NCI-H446 treated with DMSO at 0.1 percent for 48 hours (cell line): ENCODE data around the gene CAMK2G.

ENCODE experiments used
- DNase-seq: peaks from one replicate; lab custom pipeline; 2025; lab: John Stamatoyannopoulos, UW

The CAMK2G gene

GRCh38 chr10:73879296-73880173, 5.2 kb upstream of the CAMK2G start:
- DNase-seq: no peak

- DNase-seq: no peak
These were observed 4.0 kb upstream of the CAMK2G start for GRCh38 chr10:73878365-73878764.

DNA sequence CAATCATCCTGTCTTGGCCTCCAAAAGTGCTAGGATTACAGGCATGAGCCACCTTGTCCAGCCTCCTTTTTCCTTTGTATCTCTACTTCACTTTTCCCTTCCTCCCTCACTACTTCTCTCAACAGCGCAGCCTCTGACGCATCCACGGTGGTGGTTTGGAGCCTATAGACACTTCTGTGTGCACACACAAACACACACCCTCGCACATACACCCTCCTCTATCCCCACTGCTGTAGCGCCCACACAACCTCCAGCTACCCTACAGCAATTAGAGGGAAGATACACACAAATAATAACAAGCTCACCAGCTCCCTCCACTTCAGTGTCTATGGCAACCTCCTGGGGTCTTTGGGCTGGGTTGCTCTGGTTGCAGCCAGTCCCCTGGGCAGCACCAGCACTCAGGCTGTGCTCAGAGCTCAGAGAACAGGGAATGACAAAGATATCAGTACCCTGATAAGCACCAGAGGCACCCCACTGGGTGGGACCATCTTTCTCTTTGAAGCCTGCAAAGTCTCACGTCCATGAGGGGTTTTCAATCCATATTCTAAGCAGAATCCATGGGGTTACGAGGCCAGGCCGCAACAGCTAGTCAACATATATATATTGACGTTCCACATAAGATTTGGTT, 3.3 kb upstream of the CAMK2G start:
- DNase-seq: no peak

DNA sequence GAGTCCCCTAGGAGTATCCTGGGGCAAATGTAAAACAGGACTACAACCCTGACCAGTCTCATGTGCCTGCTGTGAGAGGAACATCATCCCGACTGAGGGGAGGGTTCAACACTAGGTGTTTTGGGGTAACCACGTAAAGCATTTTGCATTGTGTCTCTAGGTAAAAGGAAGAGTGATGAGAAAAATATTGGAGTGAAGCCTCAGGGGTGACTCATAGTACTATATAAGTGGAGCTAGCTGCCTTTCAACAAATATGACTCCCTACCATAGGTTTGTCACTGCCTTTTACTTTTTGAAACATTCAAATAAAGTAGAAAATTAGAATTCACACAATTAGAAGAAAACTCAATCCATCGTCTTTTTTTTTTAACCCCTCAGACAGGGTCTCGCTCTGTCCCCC, 2.6 kb upstream of the CAMK2G start:
- no peak for DNase-seq

- no peak for DNase-seq
These were observed 2.2 kb upstream of the CAMK2G start for GRCh38 chr10:73876566-73876965.

DNA sequence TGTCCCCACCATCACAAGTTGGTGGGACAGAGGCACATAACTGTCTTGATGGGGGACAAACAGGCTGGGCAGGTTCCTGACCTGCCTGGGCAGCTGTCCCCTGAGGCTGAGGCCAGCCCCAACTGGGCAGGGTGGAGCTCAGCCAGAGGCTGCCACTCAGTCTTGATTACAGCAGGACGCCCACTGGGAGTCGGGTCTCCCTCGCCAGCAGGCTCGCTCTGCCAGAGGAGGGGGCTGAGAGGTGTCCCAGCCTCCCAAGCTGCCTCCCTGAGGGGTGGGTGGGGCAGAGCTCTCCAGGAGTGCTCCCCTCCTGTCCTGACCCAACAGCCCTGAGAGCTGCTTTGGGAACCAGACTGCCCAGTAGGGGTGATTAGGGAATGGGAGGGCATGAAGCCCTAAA, 1.8 kb upstream of the CAMK2G start:
- no peak for DNase-seq

DNA sequence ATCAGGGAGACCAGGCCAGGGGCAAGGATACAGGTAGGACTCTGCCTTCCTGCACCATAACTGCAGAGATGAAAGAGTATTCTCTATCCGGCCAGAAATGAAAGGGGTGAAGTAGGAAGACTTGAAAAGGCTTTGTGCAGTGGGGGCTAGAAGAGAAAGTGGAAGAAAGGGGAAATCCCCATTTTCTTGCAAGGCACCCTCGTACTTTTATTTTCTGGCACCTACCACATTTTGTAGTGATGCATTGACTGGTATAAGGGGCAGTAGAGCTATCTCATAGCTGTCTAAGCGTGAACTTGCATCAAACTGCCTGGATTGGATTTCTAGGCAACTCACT, 752 bp upstream of the CAMK2G start:
- DNase-seq: no peak

DNA sequence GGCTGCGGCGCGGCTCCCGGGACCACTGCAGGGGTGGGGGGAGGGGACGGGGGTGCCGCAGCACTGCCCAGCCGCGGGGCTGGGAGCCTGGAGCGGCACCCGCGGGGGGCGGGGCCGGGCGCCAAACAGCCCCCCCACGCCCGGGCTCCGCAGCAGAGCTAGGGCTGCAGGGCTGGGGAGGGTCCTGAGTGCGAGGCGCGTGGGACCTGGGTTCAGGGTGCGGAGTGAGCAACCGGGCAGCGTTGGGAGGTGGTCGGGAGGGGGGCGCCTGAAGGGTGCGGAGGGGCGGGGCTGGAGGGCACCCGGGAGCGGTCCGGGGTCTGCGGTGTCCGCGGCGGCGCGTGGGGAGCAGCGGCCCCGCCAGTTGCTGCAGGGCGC, 528 bp downstream of the CAMK2G start:
- DNase-seq: no peak

GRCh38 chr10:73873142-73873837, 1.1 kb downstream of the CAMK2G start:
- no peak for DNase-seq

GRCh38 chr10:73872190-73872710, 2.1 kb downstream of the CAMK2G start:
- no peak for DNase-seq

- DNase-seq: no peak
These were observed 2.8 kb downstream of the CAMK2G start for GRCh38 chr10:73871295-73872189.

DNA sequence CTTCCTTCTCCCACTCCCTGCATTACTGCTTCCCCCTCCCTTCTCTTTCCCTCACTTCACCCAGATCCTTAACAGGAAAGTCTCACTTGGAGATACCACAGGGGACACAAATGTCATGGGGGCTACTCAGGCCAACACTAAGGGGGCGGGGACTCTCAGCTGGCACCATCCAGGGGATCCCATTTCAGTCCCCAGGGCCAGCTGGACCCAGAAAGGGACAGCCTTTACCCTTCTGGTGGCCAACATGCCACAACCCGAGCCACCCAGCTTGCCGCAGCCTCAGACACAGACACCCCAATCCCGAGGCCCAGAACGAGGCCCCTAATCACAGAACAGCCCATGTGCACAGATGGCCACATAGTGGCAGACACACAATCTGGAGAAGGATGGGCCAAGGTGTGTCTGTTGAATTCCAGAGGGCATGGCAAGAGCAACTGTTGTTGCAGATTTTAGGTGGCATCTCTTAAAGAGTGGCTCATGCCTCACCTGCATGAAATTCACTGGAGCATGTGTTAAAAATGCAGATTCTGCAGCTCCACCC, 5.6 kb downstream of the CAMK2G start:
- DNase-seq: no peak

DNA sequence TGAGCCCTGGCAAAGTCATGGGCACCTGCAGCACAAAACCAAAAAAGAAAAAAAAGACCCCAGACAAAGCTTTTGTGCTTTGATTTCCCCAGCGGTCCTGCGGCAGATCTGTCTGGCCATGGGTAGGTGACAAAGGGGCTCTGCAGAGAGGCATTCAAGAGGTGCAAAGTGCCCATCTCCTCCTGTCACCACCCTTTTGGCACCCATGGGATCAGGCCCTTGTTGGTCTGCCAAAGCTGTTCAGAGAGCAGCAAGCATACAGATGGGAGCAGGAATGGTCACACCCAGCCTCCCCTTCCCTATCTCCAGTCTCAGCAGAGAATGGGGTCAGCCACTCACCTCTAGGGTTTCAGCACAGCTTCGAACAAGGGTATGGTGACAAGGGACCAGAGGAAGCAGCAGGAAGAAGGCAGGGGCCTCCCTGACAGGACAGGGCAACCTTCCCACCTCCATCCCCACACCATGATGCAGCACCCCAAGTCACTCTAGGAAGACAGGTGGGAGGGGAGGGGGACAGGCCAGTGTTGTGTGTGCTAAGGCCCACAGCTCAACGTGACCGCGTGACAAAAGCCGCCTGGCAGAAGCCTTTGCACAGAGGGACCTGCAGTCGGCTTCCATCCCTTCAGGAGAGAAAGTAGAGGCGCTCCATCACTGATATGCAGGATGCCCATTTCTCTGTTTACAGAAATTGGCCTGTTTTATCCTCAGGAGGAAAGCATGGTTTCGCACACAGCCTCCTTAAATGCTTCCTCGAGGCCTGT, 6.3 kb downstream of the CAMK2G start:
- DNase-seq: no peak

DNA sequence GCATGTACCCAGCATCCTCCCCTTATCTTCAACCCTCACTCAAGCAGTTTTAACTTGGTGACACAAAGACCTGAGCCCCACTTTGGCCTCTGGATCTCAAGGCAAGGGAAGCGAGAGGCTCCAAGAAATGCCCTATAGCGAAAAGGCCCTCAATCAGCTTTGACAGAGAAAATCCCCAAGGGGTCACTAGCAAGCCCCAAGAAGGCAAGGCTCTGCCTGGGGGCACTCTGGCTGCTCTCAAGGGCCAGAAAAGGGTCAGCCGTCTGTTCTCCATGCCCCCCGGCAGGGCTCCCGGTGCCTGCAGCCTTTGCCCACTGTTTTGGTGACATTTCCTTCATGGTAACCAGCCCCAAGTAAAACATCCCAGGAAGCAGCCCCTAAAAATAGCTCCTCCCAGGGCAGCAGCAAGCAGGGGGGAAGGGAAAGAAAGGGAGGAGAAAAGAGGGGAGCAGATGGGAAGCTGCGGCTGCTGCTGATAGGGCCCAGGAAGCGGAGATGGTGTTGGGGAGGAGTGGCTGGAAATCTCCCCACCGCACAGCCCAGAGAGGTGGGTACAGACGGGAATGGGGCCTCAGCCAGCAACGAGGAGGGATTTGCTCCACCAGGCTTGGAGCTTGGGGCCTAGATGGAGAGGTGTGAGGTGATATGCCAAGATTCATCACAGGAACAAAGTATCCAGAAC, 7.1 kb downstream of the CAMK2G start:
- no peak for DNase-seq

- DNase-seq: no peak
These were observed 7.7 kb downstream of the CAMK2G start for GRCh38 chr10:73866621-73867020.

DNA sequence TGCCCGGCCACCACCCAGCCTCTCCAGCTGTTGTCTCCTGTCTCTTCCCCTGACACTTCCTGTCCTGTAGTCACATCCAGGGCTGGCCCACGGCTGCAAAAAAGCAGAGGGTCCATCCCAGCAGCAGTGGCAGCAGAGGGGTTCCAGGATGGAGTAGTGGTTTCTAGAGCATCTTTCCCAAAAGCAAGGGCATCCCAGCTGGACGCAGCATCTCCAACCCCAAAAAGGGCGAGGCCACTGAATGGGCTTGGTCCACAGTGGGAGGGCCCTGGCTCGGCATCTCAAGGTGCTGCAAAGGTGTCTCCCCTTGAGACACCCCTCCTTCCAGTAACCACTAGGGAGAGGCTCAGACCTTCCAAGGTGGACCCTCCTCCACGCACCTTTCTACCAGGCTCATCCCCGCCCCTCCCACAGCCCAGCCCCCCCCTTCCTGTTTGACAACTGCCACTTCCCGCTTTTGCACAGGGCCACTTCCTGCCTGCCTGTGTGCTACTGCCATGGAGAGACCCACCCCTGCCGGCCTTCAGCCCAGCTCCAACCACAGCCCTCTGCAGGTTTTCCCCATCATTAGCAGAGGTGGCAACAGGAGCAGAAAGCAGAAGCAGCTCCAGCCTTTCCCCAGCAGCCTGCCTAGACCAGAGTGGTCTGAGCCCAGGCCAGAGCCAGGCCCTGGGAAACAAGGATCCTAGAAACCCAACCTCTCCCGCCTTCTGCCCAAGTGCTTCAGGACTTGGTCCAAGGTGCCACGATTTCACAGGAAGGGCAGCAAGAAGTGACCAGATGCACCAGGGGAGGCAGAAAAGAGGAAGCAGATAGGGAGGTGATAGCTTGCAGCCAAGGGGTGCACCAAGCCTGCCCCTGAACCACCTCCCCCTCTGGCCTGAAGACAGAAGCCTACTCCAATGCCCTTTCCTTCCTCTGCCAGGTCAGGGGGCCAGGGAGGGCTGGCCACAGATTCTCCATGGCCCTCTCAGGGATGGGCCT, 8.6 kb downstream of the CAMK2G start:
- no peak for DNase-seq

GRCh38 chr10:73865107-73865458, 9.3 kb downstream of the CAMK2G start:
- DNase-seq: no peak

GRCh38 chr10:73864229-73864628, 10.1 kb downstream of the CAMK2G start:
- no peak for DNase-seq
